HG02678 (cell line): ENCODE data around the gene DNAJA1.

Experiments used
- ATAC-seq: cut with Tn5 transposase; IDR thresholded peaks from one replicate; pipeline ENCODE4 v1.9.1; 2021; ENCODE audit warnings: mild to moderate bottlenecking, moderate library complexity; ENCODE audit not compliant: unreplicated experiment

Gene DNAJA1

DNA sequence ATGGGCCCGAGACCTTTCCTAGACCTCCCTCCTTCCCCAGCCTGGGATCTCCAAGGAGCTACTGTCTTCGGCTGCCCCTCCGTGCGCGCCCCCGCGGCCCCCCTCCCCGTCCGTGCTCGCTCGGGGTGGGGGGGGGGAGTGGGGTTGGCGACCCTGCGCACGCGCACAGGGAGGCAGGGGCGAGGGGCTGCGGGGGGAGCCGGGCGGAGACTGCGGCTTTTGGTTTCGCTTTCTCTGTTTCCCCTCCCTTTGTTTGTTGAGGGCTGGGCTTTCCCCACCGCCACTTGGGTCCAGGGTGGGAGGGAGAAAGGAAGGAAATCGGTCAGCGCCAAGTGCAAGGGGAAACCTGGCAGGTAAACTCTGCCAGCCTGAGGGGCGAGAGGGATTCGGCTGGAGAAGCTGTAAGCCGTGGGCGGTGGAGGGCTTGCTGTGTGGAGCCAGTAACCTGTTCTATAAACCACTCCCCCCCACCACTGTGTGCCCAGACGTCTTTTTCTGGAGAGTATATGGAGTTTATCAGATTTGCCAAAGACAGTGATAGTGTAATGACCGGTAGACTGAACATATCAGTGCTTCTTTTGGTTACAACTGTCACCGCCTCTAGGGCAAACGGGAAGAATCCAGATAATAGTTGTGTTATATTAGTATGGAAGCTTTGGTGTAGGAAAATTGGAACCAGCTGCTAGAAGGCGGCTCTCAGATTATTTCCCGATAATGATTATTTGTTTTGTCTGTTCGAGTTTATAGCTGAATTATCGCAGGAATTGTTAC, 684 bp downstream of the DNAJA1 start:
- peak; percentile 48 for ATAC-seq

- ATAC-seq: no peak
These were observed 4.2 kb downstream of the DNAJA1 start for GRCh38 chr9:33029231-33029786.

DNA sequence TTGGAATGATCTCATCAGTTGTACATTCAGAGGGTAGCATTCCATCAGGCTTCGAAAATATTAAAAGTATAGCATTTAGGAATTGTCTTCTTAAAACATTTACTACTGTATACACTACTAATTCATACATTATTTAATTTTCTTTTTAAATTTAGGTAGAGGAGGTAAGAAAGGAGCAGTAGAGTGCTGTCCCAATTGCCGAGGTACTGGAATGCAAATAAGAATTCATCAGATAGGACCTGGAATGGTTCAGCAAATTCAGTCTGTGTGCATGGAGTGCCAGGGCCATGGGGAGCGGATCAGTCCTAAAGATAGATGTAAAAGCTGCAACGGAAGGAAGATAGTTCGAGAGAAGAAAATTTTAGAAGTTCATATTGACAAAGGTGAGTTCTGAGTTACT, 5.2 kb downstream of the DNAJA1 start:
- no peak for ATAC-seq

DNA sequence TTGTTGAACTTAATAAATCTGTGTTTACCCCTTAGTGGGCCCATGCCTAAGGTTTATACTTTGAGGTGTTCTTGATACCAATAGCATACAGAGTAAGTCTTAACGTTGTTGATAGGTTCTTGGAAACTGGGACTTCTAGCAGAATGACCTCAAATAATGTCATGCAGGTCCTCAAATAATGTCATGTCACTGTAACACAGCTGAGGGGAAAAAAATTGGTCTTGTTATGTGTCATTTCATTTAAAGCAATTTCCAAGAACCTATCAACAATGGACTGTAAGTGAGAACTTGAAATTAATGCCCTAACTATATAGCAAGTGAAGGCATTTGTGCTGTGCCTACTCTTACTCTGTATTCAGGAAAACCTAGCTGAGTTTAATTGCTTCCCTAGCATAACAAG, 7.2 kb downstream of the DNAJA1 start:
- no peak for ATAC-seq

GRCh38 chr9:33032865-33033264, 7.8 kb downstream of the DNAJA1 start:
- no peak for ATAC-seq

DNA sequence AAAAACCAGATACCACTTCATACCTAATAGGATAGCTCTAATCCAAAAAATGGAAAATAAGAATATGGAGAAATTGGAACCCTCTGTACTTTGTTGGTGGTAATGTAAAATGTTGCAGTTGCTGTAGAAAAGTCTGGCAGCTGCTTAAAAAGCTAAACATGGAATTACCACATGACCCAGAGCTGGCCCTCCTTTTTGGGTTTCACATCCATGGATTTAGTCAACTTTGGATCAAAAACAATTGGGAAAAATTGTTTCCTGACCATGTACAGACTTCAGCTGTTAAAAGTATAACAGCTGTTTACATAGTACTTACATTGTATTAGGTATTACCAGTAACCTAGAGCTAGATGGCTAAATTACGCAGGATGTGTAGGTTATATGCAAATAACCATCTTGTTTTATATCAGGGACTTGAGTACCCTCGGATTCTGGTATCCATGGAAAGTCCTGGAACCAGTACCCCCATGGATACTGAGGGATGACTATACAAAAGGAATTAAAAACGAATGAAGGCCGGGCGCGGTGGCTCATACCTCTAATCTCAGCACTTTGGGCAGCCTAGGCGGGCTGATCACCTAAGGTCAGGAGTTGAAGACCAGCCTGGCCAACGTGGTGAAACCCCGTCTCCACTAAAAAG, 15.8 kb downstream of the DNAJA1 start:
- ATAC-seq: no peak

- ATAC-seq: no peak
These were observed 16.5 kb downstream of the DNAJA1 start for GRCh38 chr9:33041432-33042188.

DNA sequence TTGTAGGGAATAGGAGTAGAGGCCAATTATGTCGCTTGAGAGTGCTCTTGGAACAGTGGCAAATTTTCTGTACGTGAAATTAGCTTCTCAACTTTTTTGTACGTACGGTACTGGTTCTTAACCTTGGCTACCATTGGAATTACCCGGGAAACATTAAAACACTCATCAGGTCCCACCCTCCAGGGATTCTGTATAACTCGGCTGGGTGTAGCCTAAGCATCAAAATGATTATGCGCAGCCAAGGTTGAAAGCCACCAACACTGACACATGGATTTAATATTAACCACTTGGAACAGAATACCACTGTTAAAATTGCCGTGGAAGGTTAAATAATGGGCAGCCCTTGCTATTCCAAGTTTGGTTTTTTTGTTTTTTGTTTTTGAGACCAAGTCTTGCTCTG, 17.4 kb downstream of the DNAJA1 start:
- ATAC-seq: no peak

DNA sequence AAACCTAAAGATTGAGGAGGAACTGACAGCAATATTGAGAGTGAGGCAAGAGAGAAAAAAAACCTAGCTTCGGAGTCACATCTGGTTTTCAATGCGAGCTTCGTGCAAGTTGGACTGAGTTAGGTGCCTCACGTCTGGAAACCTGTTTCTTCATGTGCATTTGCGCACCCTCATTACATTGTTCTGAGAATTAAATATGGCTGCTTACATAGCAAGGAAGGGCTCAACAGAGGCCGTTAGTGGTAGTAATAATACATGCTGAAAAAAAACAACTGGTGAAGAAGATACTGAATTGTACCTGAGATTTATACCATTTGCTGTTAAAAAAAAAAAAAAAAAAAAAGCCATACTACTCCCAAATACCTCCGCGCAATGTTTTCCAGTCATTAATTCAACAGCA, 18.6 kb downstream of the DNAJA1 start:
- no peak for ATAC-seq

GRCh38 chr9:33044162-33044673, 19.1 kb downstream of the DNAJA1 start:
- ATAC-seq: peak; percentile 77

- ATAC-seq: no peak
These were observed 19.7 kb downstream of the DNAJA1 start for GRCh38 chr9:33044677-33045282.

DNA sequence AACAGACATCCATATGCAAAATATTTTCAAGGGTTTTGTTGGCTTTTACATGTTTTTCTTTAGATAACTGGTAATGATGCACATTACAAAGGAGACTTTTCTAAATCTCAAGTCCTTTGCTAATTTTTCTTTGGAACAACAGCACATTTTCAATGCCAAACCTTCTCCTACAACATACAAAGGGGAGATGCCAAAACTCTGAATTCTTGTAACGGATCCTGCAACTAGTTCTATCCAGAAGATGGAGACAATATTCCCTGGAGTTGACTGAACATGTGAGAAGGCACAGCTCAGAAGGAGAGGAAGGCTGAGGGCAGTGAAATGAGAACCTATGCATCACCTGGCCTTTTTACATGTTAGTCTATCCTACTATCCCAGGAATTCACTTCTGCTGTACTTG, 21.0 kb downstream of the DNAJA1 start:
- no peak for ATAC-seq

- no peak for ATAC-seq
These were observed 23.0 kb downstream of the DNAJA1 start for GRCh38 chr9:33048054-33048465.

DNA sequence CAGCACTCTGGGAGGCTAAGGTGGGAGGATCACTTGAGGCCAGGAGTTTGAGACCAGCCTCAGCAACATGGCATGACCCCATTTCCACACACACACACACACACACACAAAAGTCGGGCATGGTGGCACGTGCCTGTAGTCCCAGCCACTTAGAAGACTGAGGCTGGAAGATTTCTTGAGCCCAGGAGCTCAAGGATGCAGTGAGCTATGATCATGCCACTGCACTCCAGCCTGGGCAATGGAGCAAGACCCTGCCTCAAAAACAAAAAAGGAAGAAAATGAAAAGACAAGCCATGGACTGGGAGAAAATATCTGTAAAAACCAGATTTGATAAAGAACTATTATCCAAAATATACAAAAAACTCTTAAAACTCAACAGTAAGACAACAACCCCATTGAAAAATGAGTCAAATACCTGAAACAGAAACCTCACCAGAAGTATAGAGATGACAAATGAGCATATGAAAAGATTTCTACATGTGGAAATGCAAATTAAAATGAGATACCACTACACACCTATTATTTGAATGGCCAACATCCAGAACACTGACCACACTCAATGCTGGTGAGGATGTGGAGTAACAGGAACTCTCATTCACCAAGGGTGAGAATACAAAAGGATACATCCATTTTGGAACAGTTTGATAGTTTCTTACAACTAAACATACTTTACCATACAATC, 24.7 kb downstream of the DNAJA1 start:
- ATAC-seq: peak; percentile 75

DNA sequence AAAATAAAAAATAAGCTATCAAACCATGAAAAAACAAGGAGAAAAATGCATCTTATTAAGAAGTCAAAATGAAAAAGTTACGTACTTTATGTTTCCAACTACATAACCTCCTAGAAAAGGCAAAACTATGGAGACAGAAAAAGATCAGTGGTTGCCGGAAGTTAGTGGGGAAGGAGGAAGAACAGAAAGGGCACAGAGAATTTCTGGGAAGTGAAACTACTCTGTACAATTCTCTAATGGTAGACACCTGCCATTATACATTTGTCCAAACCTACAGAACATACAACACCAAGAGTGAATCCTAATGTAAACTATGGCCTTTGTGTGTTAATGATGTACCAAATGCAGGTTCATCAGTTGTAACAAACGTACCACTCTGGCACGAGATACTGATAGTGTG, 26.1 kb downstream of the DNAJA1 start:
- ATAC-seq: no peak

GRCh38 chr9:33065157-33066076, 40.3 kb downstream of the DNAJA1 start:
- peak; percentile 74 for ATAC-seq

DNA sequence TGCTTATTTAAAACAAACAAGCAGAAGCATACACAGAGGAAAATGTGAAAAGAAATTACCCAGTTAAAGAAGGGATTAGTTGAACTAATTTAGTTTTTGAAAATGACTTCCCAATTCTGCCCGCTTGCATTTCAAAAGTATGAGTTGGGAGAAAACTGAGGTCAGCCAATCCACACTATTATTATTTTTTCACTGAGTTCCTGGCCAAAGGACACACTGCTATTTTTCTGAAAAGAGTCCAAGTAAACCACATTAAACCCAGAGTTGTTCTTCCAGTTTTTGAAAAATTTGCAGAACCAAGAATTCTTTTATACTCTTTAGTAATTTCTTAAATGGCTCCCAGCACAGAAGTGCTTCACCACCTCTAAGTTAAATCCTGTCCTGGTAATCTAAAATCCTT, 43.9 kb downstream of the DNAJA1 start:
- ATAC-seq: no peak

GRCh38 chr9:33076046-33077004, 51.3 kb downstream of the DNAJA1 start, which contains the start of gene SMU1:
Gene SMU1, minus strand, starts transcription at chr9:33076674. Its CDS starts 66 bp downstream, at chr9:33076608.
- peak; percentile 100 for ATAC-seq
